Occipital lobe (tissue), 2 donors: Measurements from ENCODE around the gene GSTM3. TPM values are rescaled to one million over a fixed set of nuclear protein-coding genes. Genes with fewer than 3 reads are reported as not detected.
"Not testable (repeated sequence)": the region's sequence is repeated elsewhere in the genome, so short reads cannot be mapped to it uniquely, and the experiment has no call there.

ENCODE experiments used
- DNase-seq: peaks from one replicate; lab custom pipeline; 2025; lab: John Stamatoyannopoulos, UW
- total RNA-seq: library from RNA; depleted of rRNA; stranded (reverse); fragments of >200 nt; gene quantifications from one replicate; pipeline ENCODE4 v1.2.3, GENCODE V29; 2014

GSTM3 gene
- total RNA-seq, 1 donor from 2014 or later = 69.4 TPM

GRCh38 chr1:109762039-109762585 is 21.3 kb upstream of the GSTM3 start:
- no peak for DNase-seq

- DNase-seq = no peak
Observed at GRCh38 chr1:109761227-109762038, 20.6 kb upstream of the GSTM3 start.

DNA sequence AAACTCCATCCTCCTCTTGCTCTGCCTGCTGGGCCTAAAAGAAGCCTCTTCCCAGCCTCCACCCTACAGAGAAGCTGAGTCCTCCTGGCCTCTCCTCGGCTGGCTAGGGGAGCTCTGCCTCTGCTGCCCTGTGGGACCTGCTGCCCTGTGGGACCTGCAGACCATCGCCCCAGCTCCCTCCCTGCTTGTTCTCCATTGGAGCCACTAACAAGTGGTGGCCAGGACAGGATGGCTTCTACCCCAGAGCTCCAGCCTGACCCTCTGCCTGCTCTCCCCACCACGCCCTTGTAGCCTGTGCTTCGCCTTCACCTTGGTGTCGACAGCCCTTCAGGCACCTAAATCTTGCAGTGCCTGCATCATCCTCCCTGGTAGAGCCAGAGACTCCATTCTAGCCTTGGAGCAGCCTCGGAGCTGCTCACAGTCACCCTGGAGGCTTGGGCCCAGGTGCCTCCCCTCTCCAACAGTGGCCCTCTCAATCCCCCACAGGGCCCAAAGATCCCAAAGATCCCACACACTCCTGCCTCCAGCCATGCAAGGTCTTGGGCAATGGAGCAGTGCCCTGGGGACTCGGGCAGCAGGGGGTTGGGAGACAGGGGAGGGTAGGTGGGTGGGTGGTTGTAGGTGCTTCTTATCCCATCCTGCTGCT is 19.9 kb upstream of the GSTM3 start:
- DNase-seq = no peak

GRCh38 chr1:109759513-109760334 is 18.9 kb upstream of the GSTM3 start:
- no peak for DNase-seq

- DNase-seq = no peak
Observed at GRCh38 chr1:109757936-109758786, 17.3 kb upstream of the GSTM3 start.

- no peak for DNase-seq
Observed at GRCh38 chr1:109756848-109757521, 16.1 kb upstream of the GSTM3 start.

GRCh38 chr1:109756325-109756724 is 15.5 kb upstream of the GSTM3 start:
- DNase-seq = not testable (repeated sequence)

DNA sequence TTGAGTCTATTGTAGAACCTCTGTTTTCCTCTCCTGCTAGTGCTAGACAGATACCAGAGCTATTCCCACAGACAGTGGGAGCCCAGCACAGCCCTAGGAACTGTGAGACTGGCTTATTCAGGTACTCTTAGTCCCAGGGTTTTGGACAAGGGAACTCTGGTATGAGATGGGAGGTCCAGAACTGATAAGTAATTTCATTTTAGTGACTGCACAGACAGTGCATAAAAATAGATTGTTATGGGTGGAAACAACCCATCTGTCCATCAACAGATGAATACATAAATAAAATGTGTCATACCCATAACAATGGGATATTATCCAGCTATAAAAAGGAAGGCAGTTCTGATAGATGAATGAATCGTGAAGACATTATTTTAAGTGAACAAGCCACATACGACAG is 13.9 kb upstream of the GSTM3 start:
- no peak for DNase-seq

DNA sequence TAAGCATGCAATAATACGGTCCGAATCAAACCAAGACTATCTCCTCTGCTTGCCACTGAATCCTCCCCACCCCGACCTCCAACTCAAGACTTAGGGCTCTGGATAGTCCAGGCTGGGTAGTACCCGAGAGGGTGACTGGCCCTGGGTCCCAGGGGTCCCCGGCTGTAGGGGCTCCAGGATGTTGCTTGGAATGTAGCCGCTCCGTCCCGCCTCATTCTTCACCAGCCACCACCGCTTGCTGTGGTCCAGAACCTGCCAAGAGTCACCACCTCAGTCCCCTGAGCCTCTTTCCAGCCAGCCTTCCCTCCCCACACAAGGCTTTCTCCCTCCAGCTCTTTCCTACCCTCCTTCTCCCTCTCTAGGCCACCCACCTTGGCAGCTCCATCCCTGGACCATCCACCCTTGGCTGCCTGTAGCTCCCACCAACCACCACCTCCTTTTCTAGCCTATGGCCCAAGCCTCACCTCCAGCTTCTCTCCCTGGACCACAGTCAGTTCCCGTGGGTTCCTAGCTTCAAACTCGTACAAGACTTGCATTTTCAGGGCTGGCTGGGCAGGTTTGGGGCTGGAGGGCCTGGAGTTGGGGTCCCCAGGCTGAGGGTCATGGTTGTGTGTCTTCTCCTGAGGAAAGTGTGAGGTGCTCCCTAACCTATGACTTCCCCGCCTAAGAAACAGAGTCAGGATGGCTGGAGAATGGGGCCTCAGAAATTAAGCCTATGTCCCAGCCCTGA is 10.9 kb upstream of the GSTM3 start:
- DNase-seq = no peak

GRCh38 chr1:109750920-109751319 is 10.1 kb upstream of the GSTM3 start:
- no peak for DNase-seq

DNA sequence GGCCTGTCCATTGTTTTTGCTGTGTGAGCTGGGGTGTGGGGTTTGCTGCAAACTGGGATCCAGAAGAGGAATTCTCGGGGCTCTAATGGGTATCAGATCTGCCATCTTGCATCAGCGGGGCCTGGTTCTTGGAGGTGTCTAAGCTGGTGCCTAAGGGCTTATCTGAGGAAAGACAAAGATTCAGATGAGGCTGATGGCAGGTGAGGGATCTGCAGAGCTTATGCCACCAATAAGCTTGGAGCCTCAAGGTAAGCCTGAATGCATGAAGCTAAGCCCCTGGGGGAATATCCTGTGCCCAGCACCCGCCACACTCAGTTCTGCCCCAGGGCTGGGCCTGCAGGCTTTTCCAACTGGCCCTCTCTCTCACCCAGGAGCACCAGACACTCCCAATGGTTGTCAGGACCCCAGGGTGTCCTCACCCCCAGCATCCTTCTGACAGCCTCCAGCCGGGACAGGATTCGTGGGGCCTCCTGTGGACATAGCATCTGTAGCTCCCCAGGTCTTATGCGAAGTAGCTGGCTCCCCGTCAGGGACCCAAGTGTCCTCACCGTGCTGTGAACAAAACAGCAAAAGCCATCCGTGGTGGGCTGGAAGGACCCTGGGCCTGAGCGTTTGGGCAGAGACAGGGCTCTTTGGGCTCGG is 9.5 kb upstream of the GSTM3 start:
- DNase-seq = no peak

DNA sequence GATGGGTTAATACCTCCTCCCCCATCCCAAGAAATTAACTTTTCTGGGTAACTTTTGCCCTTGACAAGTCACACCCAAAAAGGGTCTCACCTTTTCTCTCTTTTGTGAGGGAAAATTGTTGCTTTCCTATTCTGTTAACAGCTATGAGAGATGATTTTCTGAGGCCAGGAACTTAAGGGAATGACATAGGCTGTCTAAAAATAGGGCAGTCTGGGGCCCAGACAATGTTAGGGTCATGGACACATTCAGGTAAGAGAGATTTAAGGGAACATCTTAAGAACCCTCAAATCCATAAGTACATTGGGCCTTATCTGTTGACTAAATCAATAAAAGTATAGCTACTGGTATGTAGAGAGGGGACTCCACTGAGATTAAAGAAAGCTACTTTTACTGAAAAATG is 8.4 kb upstream of the GSTM3 start:
- DNase-seq = no peak

DNA sequence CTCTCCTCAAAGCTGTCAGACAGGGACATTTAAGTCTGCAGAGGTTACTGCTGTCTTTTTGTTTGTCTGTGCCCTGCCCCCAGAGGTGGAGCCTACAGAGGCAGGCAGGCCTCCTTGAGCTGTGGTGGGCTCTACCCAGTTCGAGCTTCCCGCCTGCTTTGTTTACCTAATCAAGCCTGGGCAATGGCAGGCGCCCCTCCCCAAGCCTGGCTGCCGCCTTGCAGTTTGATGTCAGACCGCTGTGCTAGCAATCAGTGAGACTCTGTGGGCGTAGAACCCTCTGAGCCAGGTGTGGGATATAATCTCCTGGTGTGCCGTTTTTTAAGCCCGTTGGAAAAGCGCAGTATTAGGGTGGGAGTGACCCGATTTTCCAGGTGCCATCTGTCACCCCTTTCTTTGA is 7.5 kb upstream of the GSTM3 start:
- DNase-seq = not testable (repeated sequence)

- DNase-seq = peak; percentile 41
Observed at GRCh38 chr1:109739738-109740614, 862 bp downstream of the GSTM3 start.

DNA sequence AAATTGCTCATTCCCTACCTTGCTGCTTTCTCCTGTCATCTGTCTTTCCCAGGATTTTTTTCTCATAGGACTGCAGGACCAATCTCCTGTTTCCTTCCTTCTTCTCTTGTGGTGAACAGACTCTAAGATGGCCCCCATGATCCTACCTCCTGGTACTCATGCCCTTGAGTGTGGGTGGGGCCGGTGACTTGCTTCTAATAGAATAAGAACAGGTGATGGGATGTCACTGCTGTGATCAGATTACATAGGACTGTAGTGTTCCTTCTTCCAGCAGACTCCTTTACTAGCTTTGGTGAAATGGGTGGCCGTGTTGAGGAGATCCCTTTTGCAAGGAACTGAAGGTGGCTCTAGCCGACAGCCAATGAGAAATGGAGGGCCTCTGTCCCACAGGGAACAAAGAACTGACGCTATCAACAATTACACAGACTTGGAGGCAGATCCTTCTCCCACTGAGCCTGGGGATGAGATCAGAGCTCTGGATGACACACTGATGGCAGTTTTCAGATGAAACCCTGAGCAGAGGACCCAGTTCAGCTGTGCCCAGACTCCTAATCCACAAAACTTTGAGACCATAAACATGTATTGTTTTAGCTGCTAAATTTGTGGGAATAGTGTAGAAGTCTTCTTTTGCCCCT is 7.5 kb downstream of the GSTM3 start:
- DNase-seq = no peak

GRCh38 chr1:109732390-109732881 is 8.4 kb downstream of the GSTM3 start:
- no peak for DNase-seq

DNA sequence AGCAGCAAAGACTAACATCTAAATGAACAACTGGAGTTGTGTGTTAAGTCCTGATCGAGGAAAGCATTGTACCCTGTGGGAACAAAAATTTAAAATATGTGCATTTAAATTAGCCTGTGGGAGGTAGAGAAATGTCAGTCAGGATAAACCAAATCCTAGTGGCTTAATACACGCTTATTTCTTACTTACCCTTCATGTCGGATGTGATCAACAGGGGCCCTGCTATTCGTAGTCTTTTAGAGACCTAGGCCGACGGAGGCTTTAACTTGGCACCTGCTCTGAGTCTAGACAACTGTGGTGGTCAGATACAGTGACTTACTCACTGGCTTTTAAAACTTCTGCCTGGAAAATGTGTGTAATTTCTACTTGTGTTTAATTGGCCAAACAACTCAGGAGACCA is 10.2 kb downstream of the GSTM3 start:
- DNase-seq = no peak
